K562 treated with DMSO at 1 percent for 24 hours (cell line): ENCODE data around the gene HHEX. TPM values are rescaled to one million over a fixed set of nuclear protein-coding genes. Genes with fewer than 3 reads are reported as not detected.

Experiments used
- total RNA-seq: library from RNA; unstranded; fragments of 300-600 nt; gene quantifications from 2 replicates; pipeline ENCODE4 v1.2.3, GENCODE V29; 2022; ENCODE audit warnings: low read depth; ENCODE audit not compliant: insufficient read depth

The HHEX gene
- 106 and 120 TPM in 2 replicates for total RNA-seq

GRCh38 chr10:92689663-92690210, at the start of gene HHEX:
TSS of gene HHEX (plus strand) at chr10:92689955. CDS start at chr10:92689987, 32 bp downstream.

Other genes with a start within 250 kb of the HHEX start
- gene IDE, start 115.9 kb upstream of the HHEX start, total RNA-seq: 9.2 and 12.1 TPM in 2 replicates
- gene KIF11, start 96.8 kb upstream of the HHEX start, total RNA-seq: 16.9 and 21.5 TPM in 2 replicates
- gene EXOC6, start 158.6 kb downstream of the HHEX start, total RNA-seq: 10.6 and 13.1 TPM in 2 replicates